GM12878 (cell line): ENCODE results near the gene ZNF771. TPM values are rescaled to one million over a fixed set of nuclear protein-coding genes. Genes with fewer than 3 reads are reported as not detected.

Experiments
- CHD2 ChIP-seq: IDR thresholded peaks from 2 replicates; pipeline ENCODE4 v1.6.1; 2011; ENCODE audit warnings: low read depth, low read length, improper control_type of control experiment, borderline replicate concordance
- CREM ChIP-seq: IDR thresholded peaks from 2 replicates; pipeline ENCODE4 v1.6.1; 2014; ENCODE audit warnings: antibody characterized with exemption, low read depth
- EGR1 ChIP-seq, 2 experiments: IDR thresholded peaks; 1 replicate in 1 of 2; 2 replicates in 1 of 2; pipeline ENCODE4 v1.6.1; 2011 to 2012; ENCODE audit warnings: low read depth in 2 of 2, low read length in 2 of 2, borderline replicate concordance in 1 of 2, mild to moderate bottlenecking in 1 of 2, moderate library complexity in 1 of 2
- EP300 ChIP-seq, 2 experiments: fragments of 150-350 bp in 1 of 2; IDR thresholded peaks; 2 replicates each; pipeline ENCODE4 v1.6.1; 2011 to 2012; ENCODE audit warnings: low read depth in 2 of 2, low read length in 2 of 2, borderline replicate concordance in 1 of 2, improper control_type of control experiment in 1 of 2, inconsistent platforms in 1 of 2; ENCODE audit not compliant: control insufficient read depth in 1 of 2
- ESRRA ChIP-seq: IDR thresholded peaks from 2 replicates; pipeline ENCODE4 v1.6.1; 2012; ENCODE audit warnings: mild to moderate bottlenecking, low read length, improper control_type of control experiment
- ETV6 ChIP-seq, 2 experiments: fragments of 450-650 bp in 1 of 2; IDR thresholded peaks in 1 of 2; conservative IDR thresholded peaks in 1 of 2; 2 replicates each; pipeline ENCODE4 v1.6.1; 2014; ENCODE audit warnings: antibody characterized with exemption in 1 of 2, borderline replicate concordance in 1 of 2, low read depth in 1 of 2, mild to moderate bottlenecking in 1 of 2, moderate library complexity in 1 of 2
- FOXM1 ChIP-seq: IDR thresholded peaks from 2 replicates; pipeline ENCODE4 v1.6.1; 2012; ENCODE audit warnings: low read depth, mild to moderate bottlenecking, inconsistent platforms, low read length, moderate library complexity
- HCFC1 ChIP-seq: fragments of 150-350 bp; IDR thresholded peaks from 2 replicates; pipeline ENCODE4 v1.6.1; 2014; ENCODE audit warnings: low read length
- MYB ChIP-seq: fragments of 150-350 bp; IDR thresholded peaks from 2 replicates; pipeline ENCODE4 v1.6.1; 2014; ENCODE audit warnings: mild to moderate bottlenecking, low read depth, low read length, borderline replicate concordance
- NFXL1 ChIP-seq: fragments of 450-650 bp; IDR thresholded peaks from 2 replicates; pipeline ENCODE4 v1.6.1; 2017; ENCODE audit warnings: antibody characterized with exemption, mild to moderate bottlenecking, borderline replicate concordance
- NFYA ChIP-seq: IDR thresholded peaks from 2 replicates; pipeline ENCODE4 v1.6.1; 2011; ENCODE audit warnings: low read depth, mild to moderate bottlenecking, low read length, improper control_type of control experiment, borderline replicate concordance
- NFYB ChIP-seq: IDR thresholded peaks from 2 replicates; pipeline ENCODE4 v1.6.1; 2011; ENCODE audit warnings: low read depth, mild to moderate bottlenecking, low read length, improper control_type of control experiment, moderate library complexity; ENCODE audit not compliant: insufficient read depth
- NR2C2 ChIP-seq: IDR thresholded peaks from 2 replicates; pipeline ENCODE4 v1.6.1; 2011; ENCODE audit warnings: borderline replicate concordance, low read depth; ENCODE audit not compliant: control insufficient read depth, insufficient read length
- RAD51 ChIP-seq: fragments of 450-650 bp; IDR thresholded peaks from 2 replicates; pipeline ENCODE4 v1.6.1; 2016; ENCODE audit warnings: moderate library complexity, mild to moderate bottlenecking, inconsistent platforms
- RB1 ChIP-seq: fragments of 450-650 bp; formaldehyde crosslinking; IDR thresholded peaks from 2 replicates; pipeline ENCODE4 v1.6.1; 2017; ENCODE audit warnings: mild to moderate bottlenecking, borderline replicate concordance
- RBBP5 ChIP-seq: fragments of 200-600 bp; sonication (generic); conservative IDR thresholded peaks from 2 replicates; pipeline ENCODE4 v1.6.1; 2016
- SIN3A ChIP-seq: IDR thresholded peaks from 2 replicates; pipeline ENCODE4 v1.6.1; 2012; ENCODE audit warnings: low read depth, low read length, improper control_type of control experiment
- SIX5 ChIP-seq: IDR thresholded peaks from 2 replicates; pipeline ENCODE4 v1.6.1; 2011; ENCODE audit warnings: mild to moderate bottlenecking, low read depth, low read length, moderate library complexity; ENCODE audit not compliant: severe bottlenecking
- SRF ChIP-seq, 2 experiments: IDR thresholded peaks; 2 replicates each; pipeline ENCODE4 v1.6.1; 2011; ENCODE audit warnings: low read depth in 2 of 2, low read length in 2 of 2, mild to moderate bottlenecking in 1 of 2, moderate library complexity in 1 of 2
- TARDBP ChIP-seq: IDR thresholded peaks from 2 replicates; pipeline ENCODE4 v1.6.1; 2016; ENCODE audit warnings: borderline replicate concordance
- WRNIP1 ChIP-seq: IDR thresholded peaks from 2 replicates; pipeline ENCODE4 v1.6.1; 2011; ENCODE audit warnings: low read depth, low read length, improper control_type of control experiment, borderline replicate concordance
- ZNF274 ChIP-seq: IDR thresholded peaks from one replicate; pipeline ENCODE4 v1.8.0; 2011; ENCODE audit not compliant: insufficient read length, insufficient read depth
- ZNF592 ChIP-seq: fragments of 450-650 bp; IDR thresholded peaks from 2 replicates; pipeline ENCODE4 v1.6.1; 2017; ENCODE audit warnings: mild to moderate bottlenecking, moderate library complexity
- ZZZ3 ChIP-seq: IDR thresholded peaks from 2 replicates; pipeline ENCODE4 v1.6.1; 2011; ENCODE audit warnings: low read depth; ENCODE audit not compliant: control insufficient read depth, insufficient read length
- polyA plus RNA-seq, 11 experiments: library from polyadenylated mRNA; depleted of rRNA in 4 of 11; unstranded in 6 of 11; stranded (reverse) in 5 of 11; fragments of >200 nt; fragmentation: Nextera tagmentation in 4 of 11; fragmentation: Illumina TruSeq in 1 of 11; extraction: Ambion mirVana in 4 of 11; extraction: Trizol in 1 of 11; gene quantifications; 1 replicate in 1 of 11; 2 replicates in 10 of 11; pipeline versions ENCODE4 v1.2.1 to v1.2.3, GENCODE V29; 2011 to 2016; ENCODE audit warnings: inconsistent platforms in 2 of 11, missing spikeins in 2 of 11, low read depth in 1 of 11
- total RNA-seq, 4 experiments: library from RNA; depleted of rRNA in 3 of 4; stranded (reverse); fragments of >200 nt in 3 of 4; fragmentation: Illumina TruSeq in 1 of 4; extraction: Trizol in 1 of 4; gene quantifications; 2 replicates each; pipeline versions ENCODE4 v1.2.1 to v1.2.3, GENCODE V29; 2013 to 2021
- TF ChIP-seq, protein P1 (sequence below): fragments of 450-650 bp; IDR thresholded peaks from 2 replicates; pipeline ENCODE4 v1.6.1; 2016; ENCODE audit warnings: mild to moderate bottlenecking

Gene ZNF771
- total and polyA plus RNA-seq, 10 of the 15 experiments (the other 5 are each of a cell fraction or from before 2014, with no cell fraction given), result 0.98 to 7.6 (median 3.7) TPM

- TF ChIP-seq FOXM1 (no peak), NFYB (no peak), CHD2 (0 out of 2 replicates have a peak, but pooled peaks have one; percentile 31), SRF (IDR thresholded peaks at IDR 0.05; ENCODE audit: low read depth in 2 of 2, low read length in 2 of 2) (peak in 1 of 2 experiments; percentile 28; a peak in 1 of 4 replicates), ESRRA (no peak), RAD51 (no peak), SIN3A (peak; percentile 33; the same call in 1 of the 2 replicates), MYB (no peak), EGR1 (IDR thresholded peaks at IDR 0.05; ENCODE audit: borderline replicate concordance in 1 of 2, low read depth in 2 of 2, low read length in 2 of 2) (peak in 1 of 2 experiments; percentile 95; a peak in 2 of 3 replicates), NFYA (no peak), EP300 (IDR thresholded peaks at IDR 0.05; ENCODE audit: borderline replicate concordance in 1 of 2, control insufficient read depth in 1 of 2, low read depth in 2 of 2, low read length in 2 of 2) (no peak), SIX5 (no peak), ETV6 (conservative IDR thresholded peaks at IDR 0.05 in 1 of 2, IDR thresholded peaks at IDR 0.05 in 1 of 2; ENCODE audit: borderline replicate concordance in 1 of 2, low read depth in 1 of 2) (no peak), CREM (peak; percentile 35; the same call in 1 of the 2 replicates), RBBP5 (no peak), RB1 (peak; percentile 84; the same call in 1 of the 2 replicates), ZNF592 (no peak), HCFC1 (peak; percentile 67), TARDBP (peak; percentile 77; the same call in 1 of the 2 replicates), ZNF274 (no peak), NFXL1 (0 out of 2 replicates have a peak, but pooled peaks have one; percentile 39), ZZZ3 (no peak), WRNIP1 (no peak), NR2C2 (no peak)
- TF ChIP-seq, protein P1, sequence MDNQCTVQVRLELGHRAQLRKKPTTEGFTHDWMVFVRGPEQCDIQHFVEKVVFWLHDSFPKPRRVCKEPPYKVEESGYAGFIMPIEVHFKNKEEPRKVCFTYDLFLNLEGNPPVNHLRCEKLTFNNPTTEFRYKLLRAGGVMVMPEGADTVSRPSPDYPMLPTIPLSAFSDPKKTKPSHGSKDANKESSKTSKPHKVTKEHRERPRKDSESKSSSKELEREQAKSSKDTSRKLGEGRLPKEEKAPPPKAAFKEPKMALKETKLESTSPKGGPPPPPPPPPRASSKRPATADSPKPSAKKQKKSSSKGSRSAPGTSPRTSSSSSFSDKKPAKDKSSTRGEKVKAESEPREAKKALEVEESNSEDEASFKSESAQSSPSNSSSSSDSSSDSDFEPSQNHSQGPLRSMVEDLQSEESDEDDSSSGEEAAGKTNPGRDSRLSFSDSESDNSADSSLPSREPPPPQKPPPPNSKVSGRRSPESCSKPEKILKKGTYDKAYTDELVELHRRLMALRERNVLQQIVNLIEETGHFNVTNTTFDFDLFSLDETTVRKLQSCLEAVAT, result no peak
Observed at GRCh38 chr16:30395155-30395991, 12.0 kb upstream of the ZNF771 start, which contains the start of gene ZNF48 (continued).
